HK-2 (cell line): ENCODE data around the gene ITPRID2.
A peak's percentile ranks its signal among the peaks of the same experiment; 100 is the strongest.
"Not testable (repeated sequence)": the region's sequence is repeated elsewhere in the genome, so short reads cannot be mapped to it uniquely, and the experiment has no call there.

ENCODE experiments used
- DNase-seq: peaks from one replicate; pipeline ENCODE4 v3.0.0-alpha.2; 2018; ENCODE audit not compliant: unreplicated experiment

The ITPRID2 gene

DNA sequence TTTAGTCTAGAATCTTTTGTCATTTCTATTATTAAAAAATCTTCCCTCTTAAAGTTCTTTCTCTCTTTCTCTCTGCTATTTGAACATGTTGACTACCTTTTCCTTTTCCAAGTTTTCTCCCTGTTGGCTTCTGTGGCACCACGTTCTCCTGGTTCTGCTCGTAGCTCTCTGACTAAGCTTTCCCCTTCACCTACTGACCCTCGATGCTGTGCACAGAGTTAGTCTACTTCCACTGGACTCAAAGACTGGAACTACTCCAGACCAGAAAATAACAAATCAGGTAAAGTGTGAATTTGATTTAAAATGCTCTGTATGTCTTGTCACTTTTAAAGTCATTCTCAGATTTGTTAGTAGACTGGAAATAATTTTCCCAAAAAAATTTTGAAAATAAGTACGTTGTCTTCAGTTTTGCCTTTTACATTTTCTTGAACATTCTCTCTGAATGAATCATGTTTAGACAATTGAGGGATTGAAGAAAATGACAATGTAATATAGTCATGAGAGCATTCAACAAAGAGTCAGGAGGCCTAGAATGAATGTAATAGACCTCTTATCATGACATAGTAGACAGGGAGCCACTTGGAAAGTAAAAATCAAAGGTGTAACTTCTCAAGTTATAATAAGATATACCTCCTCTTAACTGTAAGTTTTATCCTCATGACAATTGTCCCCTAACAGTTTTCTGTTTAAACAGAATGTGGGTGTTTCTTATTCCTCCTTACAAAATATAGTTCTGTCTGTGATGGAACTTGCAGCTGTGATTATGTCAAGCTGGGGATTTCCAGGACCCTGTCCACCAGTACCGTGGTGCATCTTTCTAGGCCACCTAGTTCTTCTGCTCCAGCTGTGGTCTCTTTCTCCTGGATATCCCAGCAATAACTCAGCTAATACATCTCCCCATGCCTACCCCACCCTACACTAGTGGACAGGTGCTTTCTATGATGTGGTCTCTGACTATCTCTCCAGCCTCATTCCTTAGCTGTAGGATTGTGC, 25.5 kb downstream of the ITPRID2 start:
- DNase-seq = no peak

DNA sequence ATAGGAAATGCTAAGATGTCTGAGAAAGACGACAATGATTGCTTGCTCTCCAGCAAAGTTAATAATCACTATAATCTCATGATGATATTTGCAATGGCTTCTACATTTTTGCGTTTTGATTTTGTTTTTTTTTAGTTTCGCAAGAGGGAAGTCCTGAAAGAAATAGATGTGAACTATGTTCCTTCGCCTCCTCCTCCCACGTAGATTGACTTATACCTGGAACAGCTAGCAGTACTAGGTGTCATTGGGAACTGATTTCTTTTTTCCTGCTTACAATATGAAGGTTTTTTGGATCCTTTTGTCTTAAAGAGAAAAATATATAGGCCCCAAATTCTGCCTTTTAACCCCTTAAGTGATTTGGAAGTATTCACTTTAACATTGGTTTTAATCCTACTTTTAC, 26.7 kb downstream of the ITPRID2 start:
- DNase-seq = no peak

DNA sequence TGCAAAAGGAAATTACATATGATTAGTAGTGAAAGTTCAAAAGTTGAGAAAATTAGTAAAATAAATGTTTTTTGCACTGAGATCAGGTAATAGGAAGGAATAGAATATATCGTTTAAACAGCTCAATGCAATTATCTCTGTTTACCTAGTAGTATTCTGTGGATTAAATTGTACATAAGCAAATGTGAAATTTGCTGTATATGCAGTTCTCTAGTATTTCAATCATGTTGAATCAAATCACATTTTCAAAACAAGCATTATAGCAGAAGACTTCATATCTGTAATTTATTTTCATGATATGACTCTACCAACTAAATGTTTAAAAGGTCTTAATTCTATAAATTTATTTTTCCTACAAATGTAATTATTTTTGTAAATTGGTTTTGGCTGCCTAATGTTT, 31.6 kb downstream of the ITPRID2 start:
- DNase-seq = no peak

DNA sequence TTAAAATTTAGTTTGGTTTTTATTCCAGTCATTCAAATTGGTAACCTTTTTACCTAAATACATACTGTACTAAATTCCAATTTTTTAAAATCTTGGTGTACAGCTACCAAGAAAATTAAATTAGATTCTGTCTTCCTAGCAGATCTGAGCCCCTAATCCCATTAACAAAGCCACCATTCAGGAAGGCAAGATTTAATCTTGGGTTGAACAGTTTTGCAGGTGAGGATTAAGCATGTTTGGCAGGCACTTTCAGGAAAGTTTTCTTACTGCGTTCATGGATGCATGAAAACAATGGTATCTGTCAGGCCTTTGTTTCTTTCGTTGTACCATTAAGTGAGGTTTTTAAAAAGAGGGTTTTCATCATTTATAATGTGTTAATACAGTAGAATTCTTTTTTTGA, 32.8 kb downstream of the ITPRID2 start:
- DNase-seq = no peak

DNA sequence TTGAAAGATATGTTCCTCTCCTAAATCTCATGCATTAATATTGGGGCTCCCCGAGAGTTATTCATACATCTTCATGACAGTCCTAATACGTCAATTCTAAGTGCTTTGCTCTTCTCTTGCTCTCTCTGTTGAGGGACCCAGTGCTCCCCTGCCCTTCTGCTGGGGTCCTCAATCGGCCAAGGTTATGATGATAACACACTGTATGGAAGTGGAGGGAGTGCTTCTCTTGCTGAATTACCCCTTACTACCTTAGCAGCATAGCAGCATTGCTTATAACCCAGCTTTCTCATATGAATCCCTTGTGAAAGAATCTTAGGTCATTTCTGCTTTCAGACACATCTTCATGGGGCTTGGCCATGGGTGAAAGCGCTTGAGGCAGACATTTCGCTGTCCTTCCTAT, 43.2 kb downstream of the ITPRID2 start:
- DNase-seq = no peak

DNA sequence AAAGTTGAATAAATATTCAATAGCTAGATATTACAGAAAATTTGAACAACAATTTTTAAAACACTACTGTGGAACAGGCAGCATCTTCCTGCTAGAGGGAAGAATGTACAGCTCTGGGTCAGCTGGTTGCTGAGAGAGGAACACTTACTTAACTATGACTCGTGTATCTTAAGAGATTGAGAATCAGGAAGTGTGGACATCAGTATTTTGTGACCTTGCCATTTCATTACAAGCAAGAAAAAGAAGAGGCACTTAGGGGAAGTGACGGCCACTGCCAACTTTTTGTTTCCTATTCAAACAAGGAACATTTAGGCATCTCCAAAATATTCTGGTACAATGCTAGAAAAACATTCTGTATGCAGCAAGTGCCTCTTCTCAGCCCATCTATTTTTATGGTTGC, 45.9 kb downstream of the ITPRID2 start:
- DNase-seq = no peak

DNA sequence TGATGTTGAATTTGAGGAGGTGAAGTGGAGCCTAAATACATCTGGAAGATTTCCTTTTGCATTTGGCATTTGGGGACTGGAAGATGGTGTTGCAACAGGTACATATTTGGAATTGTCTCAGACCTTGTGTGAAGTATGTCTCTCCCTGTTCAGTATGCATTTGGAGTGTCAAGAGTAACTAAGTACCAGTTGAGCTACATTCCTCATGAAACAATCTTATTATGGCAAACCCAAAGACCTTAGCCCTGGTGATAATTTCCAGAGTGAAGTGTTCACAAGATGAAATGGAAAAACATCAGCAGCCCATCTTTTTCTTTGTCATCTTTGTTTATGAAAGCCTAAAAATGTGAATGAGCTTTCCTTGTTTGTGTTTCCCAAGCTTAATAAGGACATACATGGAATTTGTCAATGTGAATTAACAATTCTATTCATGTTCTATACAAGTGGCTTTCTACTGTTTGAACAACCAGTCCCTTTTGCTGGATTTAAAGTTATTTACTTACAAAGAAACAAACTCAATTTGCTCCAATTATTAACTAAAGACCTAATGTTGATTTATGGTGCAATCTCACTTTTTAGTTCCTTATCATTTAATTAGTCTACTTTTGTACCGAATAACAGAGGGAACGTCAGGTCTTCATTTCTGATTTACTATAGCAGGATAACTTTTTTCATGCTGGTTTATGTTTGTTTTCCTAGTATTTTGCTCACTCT, 52.0 kb downstream of the ITPRID2 start:
- DNase-seq = no peak

DNA sequence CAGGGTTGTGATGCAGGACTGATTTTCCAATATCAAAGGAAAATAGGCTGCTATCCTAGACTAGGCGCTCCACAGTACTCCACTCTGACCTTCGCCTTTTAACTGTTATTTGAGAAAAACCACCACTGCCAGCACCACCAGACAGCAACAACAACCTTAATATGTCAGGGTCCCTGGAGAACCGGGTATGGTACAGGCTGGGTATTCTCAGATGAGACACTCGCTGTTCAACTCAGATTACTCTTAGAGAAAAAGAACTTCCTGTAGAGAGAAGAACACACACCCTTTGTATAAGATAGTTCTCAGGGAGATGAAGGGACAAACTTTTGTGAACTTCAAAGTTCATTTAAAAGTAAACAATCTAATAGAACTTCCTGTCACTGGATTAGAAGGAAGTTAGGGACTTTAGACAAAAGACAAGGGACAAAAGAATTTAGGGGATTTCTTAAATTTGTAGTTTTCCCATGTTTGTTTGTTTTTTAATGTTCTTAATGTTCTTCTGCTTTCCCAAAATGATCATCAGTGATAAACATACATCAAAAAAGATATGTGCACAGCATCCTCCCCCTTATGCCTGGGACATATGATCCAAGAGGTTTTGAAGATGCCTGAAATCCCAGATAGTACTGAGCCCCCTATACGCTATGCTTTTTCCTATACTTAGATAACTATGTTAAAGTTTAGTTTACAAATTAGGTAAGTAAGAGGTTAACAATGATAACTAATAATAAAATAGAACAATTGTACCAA, 52.8 kb downstream of the ITPRID2 start:
- DNase-seq = no peak

DNA sequence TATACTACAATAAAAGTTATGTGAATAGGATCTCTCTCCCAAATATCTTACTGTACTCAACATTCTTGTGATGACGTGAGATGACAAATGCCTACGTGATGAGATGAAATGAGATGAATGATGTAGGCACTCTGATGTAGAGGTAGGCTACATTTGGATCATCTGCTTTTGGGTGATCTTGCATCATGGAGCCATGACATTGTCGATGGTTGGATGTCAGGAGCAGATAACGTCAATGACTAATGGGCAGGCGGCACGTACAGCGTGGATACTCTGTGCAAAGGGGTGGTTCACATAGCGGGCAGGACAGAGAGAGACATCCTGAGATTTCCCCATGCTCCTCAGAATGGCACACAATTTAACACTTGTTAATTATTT, 53.4 kb downstream of the ITPRID2 start:
- no peak for DNase-seq

DNA sequence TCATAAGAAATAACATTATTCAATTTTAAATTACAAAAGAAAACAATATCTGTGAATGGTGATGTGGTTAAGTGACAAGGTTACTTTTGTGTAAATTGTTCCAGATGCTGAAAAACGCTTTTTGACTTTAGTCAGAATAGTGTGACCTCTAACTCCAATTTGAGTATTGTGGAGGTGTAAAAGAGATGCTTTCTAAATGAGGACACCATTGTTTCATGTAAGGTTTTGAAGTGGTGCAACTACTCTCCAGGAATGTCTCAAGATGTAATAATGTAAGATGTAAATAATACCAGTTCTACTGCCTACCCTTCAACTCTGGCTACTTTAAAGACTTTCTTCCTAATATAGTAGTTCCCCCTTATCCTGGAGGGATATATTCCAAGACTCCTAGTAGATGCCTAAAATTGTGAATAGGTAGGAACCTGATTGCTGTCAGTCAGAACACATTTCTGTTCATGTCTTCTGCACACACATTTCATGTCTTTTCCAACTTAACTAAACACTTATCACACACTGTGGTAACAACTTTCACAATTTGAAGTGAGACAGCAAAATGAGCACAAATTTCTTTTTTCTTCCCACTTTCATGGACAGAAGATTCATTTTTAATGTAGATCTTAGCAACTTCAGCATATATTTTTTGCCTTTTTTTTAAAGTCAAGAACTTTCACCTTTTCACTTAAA, 55.1 kb downstream of the ITPRID2 start:
- no peak for DNase-seq

DNA sequence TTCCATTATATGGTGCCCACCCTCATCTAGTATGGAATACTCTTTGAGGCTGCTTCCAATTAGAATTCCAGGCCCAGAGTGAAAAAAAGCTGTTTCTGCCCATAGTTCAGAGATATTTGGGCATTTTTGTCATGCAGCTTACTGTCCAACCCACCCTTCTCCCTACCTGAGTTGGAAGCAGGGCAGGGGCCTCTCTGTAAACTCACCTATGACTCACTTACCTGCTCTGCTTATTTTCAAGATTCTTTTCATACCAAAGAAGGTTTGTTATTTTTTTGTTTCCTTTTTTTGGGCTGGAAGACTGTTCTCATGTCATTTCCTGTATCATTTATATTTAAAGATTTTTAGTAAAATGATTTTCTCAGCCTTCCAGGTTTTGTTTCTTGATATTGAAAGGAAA, 55.7 kb downstream of the ITPRID2 start:
- no peak for DNase-seq

DNA sequence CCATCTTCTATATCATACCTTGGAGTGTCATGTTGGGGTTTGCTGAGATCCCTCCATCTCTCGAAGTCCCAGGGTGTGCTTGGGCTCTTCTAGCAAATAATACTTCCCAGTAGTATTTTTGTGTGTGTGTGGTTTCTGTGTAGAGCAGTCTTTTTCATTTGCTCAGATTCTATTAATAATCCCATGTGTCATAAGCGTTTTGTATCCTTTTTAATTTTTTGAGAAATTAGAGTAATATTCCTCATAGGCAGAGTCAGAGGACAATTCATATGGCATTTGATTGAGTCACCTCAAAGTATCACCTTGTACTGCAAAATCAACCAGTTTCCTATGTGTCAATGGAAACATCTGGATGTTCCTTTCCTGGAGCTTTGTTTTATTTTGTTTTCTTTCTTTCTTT, 56.7 kb downstream of the ITPRID2 start:
- DNase-seq = no peak

DNA sequence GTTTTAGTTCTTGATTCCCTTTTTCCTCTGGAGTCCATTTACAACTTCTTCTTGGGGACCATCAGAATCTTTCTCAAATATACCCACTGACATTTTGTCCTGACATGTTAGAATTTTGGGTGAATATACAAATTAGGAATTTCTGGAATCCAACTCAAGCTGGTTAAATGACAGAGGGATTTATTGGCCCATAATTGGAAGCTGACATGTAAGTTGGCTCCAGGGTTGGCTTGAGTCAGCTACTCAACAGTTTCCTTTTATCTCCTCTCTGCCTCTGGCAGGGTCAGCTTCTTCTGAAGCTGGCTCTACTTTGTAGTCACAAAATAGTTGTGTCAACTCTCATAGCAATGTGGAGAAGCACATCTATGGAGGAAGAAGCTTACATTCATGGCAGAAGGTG, 57.5 kb downstream of the ITPRID2 start:
- DNase-seq = no peak

DNA sequence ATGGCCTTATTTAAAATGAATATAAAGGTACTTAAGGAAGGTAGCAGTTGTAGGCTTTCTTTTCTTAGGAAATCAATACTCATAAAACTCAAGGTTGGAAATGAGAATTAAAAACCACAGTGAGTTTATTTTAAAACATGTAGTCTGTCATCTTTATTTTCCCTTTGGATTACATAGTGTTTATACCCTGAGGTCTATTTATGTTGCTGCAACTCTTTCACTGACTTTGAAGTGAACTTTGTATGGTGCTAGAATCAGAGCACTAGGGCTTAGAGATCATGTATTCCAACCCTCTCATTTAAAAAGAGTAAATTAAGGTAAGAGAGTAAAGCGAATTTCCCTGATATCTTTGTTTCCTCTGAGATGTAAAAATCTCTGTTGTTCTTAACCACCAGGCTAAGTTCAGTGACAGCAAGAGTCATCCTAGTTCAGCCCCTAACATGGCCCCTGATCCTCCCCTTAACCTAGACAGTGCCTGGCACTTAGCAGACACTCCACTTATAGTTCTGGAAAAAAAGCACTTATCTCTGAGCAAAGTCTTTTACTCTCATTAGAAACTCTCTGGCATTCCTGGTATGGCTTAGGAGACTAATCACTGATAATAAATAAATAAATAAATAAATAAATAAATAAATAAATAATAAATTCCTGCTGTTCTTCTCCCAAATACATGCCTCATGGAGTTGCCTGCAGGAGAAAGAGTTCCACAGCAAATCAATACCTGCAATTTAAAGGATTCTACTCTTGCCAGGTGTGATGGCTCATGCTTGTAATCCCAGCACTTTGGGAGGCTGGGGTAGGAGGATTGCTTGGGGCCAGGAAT, 61.1 kb downstream of the ITPRID2 start:
- DNase-seq = no peak

DNA sequence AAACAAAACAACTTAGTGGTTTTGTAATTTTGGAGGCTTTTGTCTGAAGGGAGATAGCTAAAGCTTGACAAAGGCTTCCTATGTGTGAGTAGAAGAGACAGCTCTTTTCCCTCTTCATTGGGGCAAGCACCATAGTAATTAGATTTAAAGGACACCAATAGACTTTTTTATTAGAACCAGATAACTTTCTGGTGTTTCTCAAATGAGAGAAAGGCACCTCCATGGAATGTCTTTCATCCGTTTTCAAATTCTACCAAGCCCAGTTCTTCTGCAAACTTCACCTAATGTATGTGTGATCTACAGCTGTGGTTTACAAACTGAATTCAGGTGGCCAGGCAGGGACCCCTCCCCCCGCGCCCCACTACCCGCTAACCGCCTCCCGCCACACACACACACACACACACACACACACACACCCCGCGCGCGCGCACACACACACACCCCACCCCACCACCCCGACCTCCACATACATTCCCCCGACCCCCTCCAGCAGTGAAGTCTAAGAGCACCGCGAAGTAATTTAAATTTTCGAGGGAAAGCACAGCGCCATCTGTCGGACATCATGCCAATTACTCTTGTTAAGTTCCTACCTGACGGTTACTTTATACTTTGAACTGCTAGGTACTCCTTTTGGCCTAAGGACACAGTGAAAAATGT, 62.5 kb downstream of the ITPRID2 start:
- DNase-seq = peak; percentile 22

DNA sequence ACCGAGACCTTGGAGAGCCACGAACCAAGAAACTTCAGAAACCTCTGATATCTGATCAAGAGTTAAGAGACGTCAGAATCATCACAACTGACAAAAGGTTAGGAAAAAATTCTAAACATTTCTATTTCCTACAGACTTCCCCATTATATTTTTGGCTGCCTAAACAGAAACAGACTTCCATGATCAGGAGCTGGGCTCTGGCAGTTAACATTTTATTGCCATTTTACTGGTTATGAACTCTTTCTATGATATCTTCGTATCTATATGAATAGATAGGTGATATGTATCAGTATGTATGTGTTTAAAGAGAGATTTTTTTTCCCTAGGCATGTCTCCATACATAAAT, 63.0 kb downstream of the ITPRID2 start:
- no peak for DNase-seq

DNA sequence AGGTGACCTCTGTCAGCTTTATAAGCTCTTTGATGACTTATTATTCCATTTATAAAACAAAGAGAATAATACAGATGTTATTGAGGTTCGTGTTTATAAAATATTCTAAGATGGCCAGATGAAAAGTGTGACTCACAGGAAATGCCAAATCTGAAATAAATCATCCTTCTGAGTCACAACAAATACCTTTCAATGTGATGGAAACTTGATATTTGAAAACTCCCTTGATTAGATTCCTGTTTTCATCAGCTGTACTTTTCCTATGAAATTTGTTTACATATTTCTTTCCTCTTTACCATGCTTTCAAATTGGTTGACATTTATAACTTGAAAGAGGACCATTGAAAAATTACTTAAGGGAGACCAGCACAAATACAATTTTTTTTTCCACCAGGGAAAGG, 63.5 kb downstream of the ITPRID2 start:
- no peak for DNase-seq

DNA sequence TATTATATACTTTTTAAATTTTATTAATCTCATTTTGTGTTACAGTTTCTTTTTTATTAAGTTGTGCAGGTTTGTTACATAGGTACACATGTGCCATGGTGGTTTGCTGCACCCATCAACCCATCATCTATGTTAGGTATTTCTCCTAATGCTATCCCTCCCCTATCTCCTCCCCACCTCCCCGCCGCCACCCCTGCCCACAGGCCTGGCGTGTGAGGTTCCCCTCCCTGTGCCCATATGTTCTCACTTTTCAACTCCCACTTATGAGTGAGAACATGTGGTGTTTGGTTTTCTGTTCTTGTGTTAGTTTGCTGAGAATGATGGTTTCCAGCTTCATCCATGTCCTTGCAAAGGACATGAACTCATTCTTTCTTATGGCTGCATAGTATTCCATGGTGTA, 64.3 kb downstream of the ITPRID2 start:
- DNase-seq = not testable (repeated sequence)

DNA sequence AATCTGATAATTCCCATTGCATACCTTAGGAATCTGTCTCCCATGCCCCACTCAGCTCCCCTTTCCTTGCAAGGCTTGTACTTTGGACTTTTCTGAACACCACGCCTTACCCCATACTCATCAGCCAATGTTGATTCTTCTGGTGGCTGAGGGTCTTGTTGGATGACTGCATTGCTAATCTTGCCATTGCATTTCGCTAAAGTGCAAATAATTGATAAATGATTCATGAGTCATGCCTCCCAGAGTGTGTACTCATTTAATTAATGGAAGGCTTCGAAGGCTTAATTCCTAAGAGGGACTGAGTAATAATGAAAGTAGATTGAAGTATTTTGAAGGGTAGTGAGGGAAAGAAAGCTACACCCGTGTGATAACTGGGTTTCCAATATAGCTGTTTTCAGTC, 66.1 kb downstream of the ITPRID2 start:
- DNase-seq = no peak

DNA sequence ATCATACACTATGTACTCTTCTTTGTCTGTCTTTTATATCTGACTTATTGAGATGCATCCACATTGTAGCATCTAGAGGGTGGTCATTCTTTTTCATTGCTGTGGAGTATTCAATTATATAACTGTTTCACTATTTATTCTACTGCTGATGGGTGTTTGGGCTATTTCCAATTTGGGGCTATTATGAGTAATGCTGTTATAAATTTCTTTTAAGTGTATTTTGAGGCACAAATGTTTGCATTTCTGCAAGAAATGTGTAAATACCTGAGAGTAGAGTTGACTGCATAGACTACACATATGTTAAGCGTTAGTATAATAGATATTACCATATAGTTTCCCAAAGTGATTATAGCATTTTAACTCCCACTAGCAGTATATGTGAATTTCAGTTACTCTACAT, 67.2 kb downstream of the ITPRID2 start:
- no peak for DNase-seq

DNA sequence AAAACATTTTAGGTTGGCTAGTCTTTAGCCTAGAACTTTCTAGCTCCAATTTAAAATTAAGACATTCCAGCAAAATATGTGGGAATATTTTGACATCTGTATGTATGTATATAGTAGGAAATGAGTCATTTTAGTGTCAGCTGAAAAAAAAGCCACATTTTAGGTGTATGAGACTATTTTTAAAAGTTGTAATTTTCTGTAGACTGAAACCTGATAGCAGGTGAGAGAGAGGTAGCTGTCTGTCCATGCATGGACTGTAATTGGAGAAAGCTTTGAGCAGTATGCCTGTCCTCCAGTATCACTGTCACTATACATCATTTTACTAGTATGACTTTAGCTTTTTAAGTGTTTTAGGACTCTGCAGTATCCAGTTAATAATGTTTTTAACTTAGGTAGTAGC, 68.0 kb downstream of the ITPRID2 start:
- DNase-seq = no peak
